Upper lobe of right lung (tissue), 1 donor: ENCODE results near the gene STRA8. TPM values are rescaled to one million over a fixed set of nuclear protein-coding genes. Genes with fewer than 3 reads are reported as not detected.

Experiments
- ATAC-seq: fragments of 200-7000 bp; cut with Tn5 transposase; one replicate; pipeline ENCODE4 v1.9.1; 2020; ENCODE audit warnings: mild to moderate bottlenecking, moderate library complexity
- DNase-seq: peaks from one replicate; pipeline ENCODE4 v3.0.0-alpha.2; 2020
- H3K27ac ChIP-seq: fragments of 200-600 bp; one replicate; pipeline ENCODE4 v1.8.0; 2022
- H3K27me3 ChIP-seq: fragments of 200-600 bp; one replicate; pipeline ENCODE4 v1.8.0; 2022; ENCODE audit warnings: mild to moderate bottlenecking
- H3K36me3 ChIP-seq: fragments of 200-600 bp; one replicate; pipeline ENCODE4 v1.8.0; 2022
- H3K4me1 ChIP-seq: fragments of 200-600 bp; one replicate; pipeline ENCODE4 v1.8.0; 2022
- H3K4me3 ChIP-seq: fragments of 200-600 bp; one replicate; pipeline ENCODE4 v1.8.0; 2022; ENCODE audit warnings: mild to moderate bottlenecking
- H3K9me3 ChIP-seq: fragments of 200-600 bp; one replicate; pipeline ENCODE4 v1.8.0; 2022
- intact Hi-C: fragments of 100-400 bp; cut with DNase I; formaldehyde crosslinking; loops from one replicate; pipeline ENCODE4 v1.11.0; 2022
- total RNA-seq: library from RNA; stranded (reverse); fragmentation: NEBNext Ultra II Directional; extraction: Animal tissue kit (Norgen Biotek cat#: 25700); gene quantifications from one replicate; pipeline ENCODE4 v1.2.1, GENCODE V29; 2021
- TF ChIP-seq, protein P1 (sequence below): fragments of 200-600 bp; IDR thresholded peaks from one replicate; pipeline ENCODE4 v1.8.0; 2022; ENCODE audit warnings: antibody characterized with exemption
- donor health status: DM: no; HTN: yes; CAD: no; lungs with severe emphysema.

The STRA8 gene
- total RNA-seq, 1 donor from 2014 or later, result not detected

DNA sequence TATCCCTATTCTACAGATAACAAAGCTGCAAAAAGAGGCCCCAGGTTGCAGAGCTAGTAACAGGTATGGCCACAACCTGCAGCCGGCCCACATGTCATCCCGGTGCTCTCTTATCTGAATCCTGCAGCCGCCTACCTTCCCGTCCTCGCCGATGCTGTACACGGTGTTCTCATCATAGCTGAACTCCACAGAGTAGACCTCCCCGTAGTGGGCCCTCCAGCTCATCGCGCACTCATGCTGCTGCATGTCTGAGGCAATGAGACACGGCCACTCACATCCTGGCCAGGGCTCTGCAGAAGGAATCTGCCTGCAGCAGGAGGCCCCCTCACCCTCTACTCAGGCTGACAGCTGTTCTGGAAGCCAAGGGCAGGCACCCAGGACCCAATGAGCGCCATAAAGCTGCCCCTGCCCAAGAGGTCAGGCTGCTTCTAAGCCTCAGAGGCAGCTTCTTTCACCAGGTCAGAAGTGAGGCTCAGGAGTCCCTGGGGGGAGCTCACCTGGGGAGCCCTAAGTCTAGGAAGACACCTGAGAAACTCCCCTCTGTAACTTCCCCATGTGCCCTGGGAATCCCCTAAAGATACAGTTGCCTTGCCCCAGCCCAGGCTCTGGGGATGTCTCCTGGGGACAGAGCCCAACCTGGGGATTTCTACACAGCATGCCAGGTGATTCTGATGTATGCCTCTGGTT is 45.2 kb upstream of the STRA8 start:
- ATAC-seq (no peak), DNase-seq (no peak)
- TF ChIP-seq, protein P1, sequence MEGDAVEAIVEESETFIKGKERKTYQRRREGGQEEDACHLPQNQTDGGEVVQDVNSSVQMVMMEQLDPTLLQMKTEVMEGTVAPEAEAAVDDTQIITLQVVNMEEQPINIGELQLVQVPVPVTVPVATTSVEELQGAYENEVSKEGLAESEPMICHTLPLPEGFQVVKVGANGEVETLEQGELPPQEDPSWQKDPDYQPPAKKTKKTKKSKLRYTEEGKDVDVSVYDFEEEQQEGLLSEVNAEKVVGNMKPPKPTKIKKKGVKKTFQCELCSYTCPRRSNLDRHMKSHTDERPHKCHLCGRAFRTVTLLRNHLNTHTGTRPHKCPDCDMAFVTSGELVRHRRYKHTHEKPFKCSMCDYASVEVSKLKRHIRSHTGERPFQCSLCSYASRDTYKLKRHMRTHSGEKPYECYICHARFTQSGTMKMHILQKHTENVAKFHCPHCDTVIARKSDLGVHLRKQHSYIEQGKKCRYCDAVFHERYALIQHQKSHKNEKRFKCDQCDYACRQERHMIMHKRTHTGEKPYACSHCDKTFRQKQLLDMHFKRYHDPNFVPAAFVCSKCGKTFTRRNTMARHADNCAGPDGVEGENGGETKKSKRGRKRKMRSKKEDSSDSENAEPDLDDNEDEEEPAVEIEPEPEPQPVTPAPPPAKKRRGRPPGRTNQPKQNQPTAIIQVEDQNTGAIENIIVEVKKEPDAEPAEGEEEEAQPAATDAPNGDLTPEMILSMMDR, result no peak
- intact Hi-C loops, result no loop called here
- H3K4me3 ChIP-seq, result no peak overlapping the region
- no peaks in the 10 kb centered on the region for H3K9me3 ChIP-seq
- no peaks in the 10 kb centered on the region for H3K27me3 ChIP-seq
- H3K27ac ChIP-seq, result no peak overlapping the region
- H3K4me1 ChIP-seq, result no peaks in the 10 kb centered on the region
- H3K36me3 ChIP-seq, result peaks cover 89% of the 10 kb centered on the region

- TF ChIP-seq, protein P1, result no peak
- Histone ChIP-seq H3K27me3 (no peaks in the 10 kb centered on the region), H3K9me3 (no peaks in the 10 kb centered on the region), H3K4me3 (no peak overlapping the region), H3K27ac (no peak overlapping the region), H3K36me3 (peaks cover 89% of the 10 kb centered on the region), H3K4me1 (no peaks in the 10 kb centered on the region)
- ATAC-seq (no peak), DNase-seq (no peak)
- intact Hi-C loops, result no loop called here
Observed at GRCh38 chr7:135189221-135189662, 44.4 kb upstream of the STRA8 start.

GRCh38 chr7:135189961-135190360 is 43.7 kb upstream of the STRA8 start:
- H3K9me3 ChIP-seq, result no peaks in the 10 kb centered on the region
- H3K4me1 ChIP-seq, result no peaks in the 10 kb centered on the region
- no peak overlapping the region for H3K27ac ChIP-seq
- TF ChIP-seq, protein P1, result no peak
- peaks cover 89% of the 10 kb centered on the region for H3K36me3 ChIP-seq
- DNase-seq (no peak), ATAC-seq (no peak)
- intact Hi-C loops, result no loop called here
- no peak overlapping the region for H3K4me3 ChIP-seq
- H3K27me3 ChIP-seq, result no peaks in the 10 kb centered on the region

- Histone ChIP-seq H3K4me1 (no peaks in the 10 kb centered on the region), H3K9me3 (no peaks in the 10 kb centered on the region), H3K27ac (no peak overlapping the region), H3K36me3 (peaks cover 88% of the 10 kb centered on the region), H3K27me3 (no peaks in the 10 kb centered on the region), H3K4me3 (no peak overlapping the region)
- TF ChIP-seq, protein P1, result no peak
- no peak for DNase-seq
- intact Hi-C loops, result no loop called here
- ATAC-seq, result no peak
Observed at GRCh38 chr7:135190703-135191102, 42.9 kb upstream of the STRA8 start.

- TF ChIP-seq, protein P1, result no peak
- no peak for DNase-seq
- Histone ChIP-seq H3K27ac (no peak overlapping the region), H3K36me3 (peaks cover 88% of the 10 kb centered on the region), H3K4me3 (no peak overlapping the region), H3K4me1 (no peaks in the 10 kb centered on the region), H3K27me3 (no peaks in the 10 kb centered on the region), H3K9me3 (no peaks in the 10 kb centered on the region)
- intact Hi-C loops, result no loop called here
- ATAC-seq, result no peak
Observed at GRCh38 chr7:135192914-135193536, 40.6 kb upstream of the STRA8 start.
